Esophagus (tissue), 2 donors: ENCODE data around the gene CHAT. TPM values are rescaled to one million over a fixed set of nuclear protein-coding genes. Genes with fewer than 3 reads are reported as not detected.

Experiments used
- H3K27ac ChIP-seq, 2 donors: one replicate each; pipeline ENCODE4 v1.5.1; 2013; ENCODE audit warnings: low read depth in 2 of 2, mild to moderate bottlenecking in 2 of 2, inconsistent platforms in 1 of 2, low read length in 1 of 2, moderate library complexity in 1 of 2
- H3K27me3 ChIP-seq, 2 donors: one replicate each; pipeline ENCODE4 v1.6.1; 2013; ENCODE audit warnings: low read length in 2 of 2, control low read depth in 1 of 2, mild to moderate bottlenecking in 1 of 2; ENCODE audit not compliant: insufficient read depth in 2 of 2, control insufficient read depth in 1 of 2
- H3K36me3 ChIP-seq, 2 donors: one replicate each; pipeline ENCODE4 v1.6.1; 2013; ENCODE audit warnings: low read length in 1 of 2; ENCODE audit not compliant: control insufficient read depth in 2 of 2, insufficient read depth in 2 of 2
- H3K4me1 ChIP-seq, 2 donors: one replicate each; pipeline ENCODE4 v1.6.1; 2013; ENCODE audit warnings: low read length in 1 of 2; ENCODE audit not compliant: control insufficient read depth in 2 of 2, insufficient read depth in 2 of 2
- H3K4me3 ChIP-seq, 2 donors: one replicate each; pipeline ENCODE4 v1.5.1; 2013; ENCODE audit warnings: low read length in 2 of 2, mild to moderate bottlenecking in 2 of 2, low read depth in 1 of 2, moderate library complexity in 1 of 2
- H3K9me3 ChIP-seq, 2 donors: one replicate each; pipeline ENCODE4 v1.6.1; 2013; ENCODE audit warnings: mild to moderate bottlenecking in 2 of 2, low read depth in 1 of 2, low read length in 1 of 2, moderate library complexity in 1 of 2; ENCODE audit not compliant: control insufficient read depth in 2 of 2, insufficient read depth in 1 of 2
- WGBS, 2 donors: extraction: QIAGEN DNeasy Blood & Tissue Kit; methylation state at CpG; one replicate each; pipeline ENCODE4 v1.1.7; 2013; 5-methylcytosine and 5-hydroxymethylcytosine counted together
- polyA plus RNA-seq, 2 donors: library from polyadenylated mRNA; stranded (reverse); fragments of 200-250 nt; gene quantifications; one replicate each; pipeline ENCODE4 v1.2.3, GENCODE V29; 2013
- donor health status: healthy with polysubstance abuse.
- donor health status: Bipolar disorder and iron deficiency.

Gene CHAT
- polyA plus RNA-seq, 2 donors: not detected

- Histone ChIP-seq H3K36me3 (no peaks in the 10 kb centered on the region), H3K9me3 (peaks cover 0 to 5% of the 10 kb centered on the region in 2 donors), H3K27ac (no peak overlapping the region), H3K4me1 (peaks cover 0 to 2% of the 10 kb centered on the region in 2 donors), H3K27me3 (no peaks in the 10 kb centered on the region), H3K4me3 (no peak overlapping the region)
- 68 to 73% methylated on average over 18 of the region's 18 CpGs for WGBS, 2 donors
Measured at GRCh38 chr10:49647985-49648795, 34.4 kb downstream of the CHAT start.

GRCh38 chr10:49649294-49649693 is 35.5 kb downstream of the CHAT start:
- H3K4me3 ChIP-seq: no peak overlapping the region
- H3K36me3 ChIP-seq: no peaks in the 10 kb centered on the region
- 19 to 22% methylated on average over 17 of the region's 17 CpGs for WGBS, 2 donors
- H3K27me3 ChIP-seq: no peaks in the 10 kb centered on the region
- H3K9me3 ChIP-seq: no peaks in the 10 kb centered on the region
- no peak overlapping the region for H3K27ac ChIP-seq
- H3K4me1 ChIP-seq: peaks cover 0 to 2% of the 10 kb centered on the region in 2 donors

- peaks cover 0 to 2% of the 10 kb centered on the region in 2 donors for H3K4me1 ChIP-seq
- H3K4me3 ChIP-seq: no peak overlapping the region
- 54 to 57% methylated on average over 8 of the region's 8 CpGs for WGBS, 2 donors
- no peaks in the 10 kb centered on the region for H3K27me3 ChIP-seq
- H3K27ac ChIP-seq: no peak overlapping the region
- H3K36me3 ChIP-seq: no peaks in the 10 kb centered on the region
- no peaks in the 10 kb centered on the region for H3K9me3 ChIP-seq
Measured at GRCh38 chr10:49649936-49650723, 36.3 kb downstream of the CHAT start.

- H3K36me3 ChIP-seq: no peaks in the 10 kb centered on the region
- WGBS, 2 donors: 93 to 100% methylated on average over 1 of the region's 1 CpG
- no peak overlapping the region for H3K4me3 ChIP-seq
- H3K27ac ChIP-seq: no peak overlapping the region
- no peaks in the 10 kb centered on the region for H3K9me3 ChIP-seq
- peaks cover 0 to 2% of the 10 kb centered on the region in 2 donors for H3K4me1 ChIP-seq
- H3K27me3 ChIP-seq: no peaks in the 10 kb centered on the region
Measured at GRCh38 chr10:49650724-49651034, 36.8 kb downstream of the CHAT start.

- no peak overlapping the region for H3K27ac ChIP-seq
- H3K36me3 ChIP-seq: no peaks in the 10 kb centered on the region
- no peak overlapping the region for H3K4me3 ChIP-seq
- H3K9me3 ChIP-seq: no peaks in the 10 kb centered on the region
- 73 to 78% methylated on average over 15 of the region's 15 CpGs for WGBS, 2 donors
- H3K27me3 ChIP-seq: no peaks in the 10 kb centered on the region
- peaks cover 0 to 2% of the 10 kb centered on the region in 2 donors for H3K4me1 ChIP-seq
Measured at GRCh38 chr10:49651039-49651835, 37.4 kb downstream of the CHAT start.

GRCh38 chr10:49651917-49652316 is 38.1 kb downstream of the CHAT start:
- Histone ChIP-seq H3K9me3 (no peaks in the 10 kb centered on the region), H3K4me1 (peaks cover 0 to 2% of the 10 kb centered on the region in 2 donors), H3K36me3 (no peaks in the 10 kb centered on the region), H3K27me3 (no peaks in the 10 kb centered on the region), H3K27ac (no peak overlapping the region), H3K4me3 (no peak overlapping the region)
- 68 to 76% methylated on average over 2 of the region's 2 CpGs for WGBS, 2 donors

- H3K9me3 ChIP-seq: no peaks in the 10 kb centered on the region
- no peak overlapping the region for H3K4me3 ChIP-seq
- peaks cover 0 to 2% of the 10 kb centered on the region in 2 donors for H3K4me1 ChIP-seq
- no peak overlapping the region for H3K27ac ChIP-seq
- 68 to 72% methylated on average over 15 of the region's 15 CpGs for WGBS, 2 donors
- no peaks in the 10 kb centered on the region for H3K36me3 ChIP-seq
- no peaks in the 10 kb centered on the region for H3K27me3 ChIP-seq
Measured at GRCh38 chr10:49652421-49653272, 38.8 kb downstream of the CHAT start.

- no peak overlapping the region for H3K4me3 ChIP-seq
- H3K27ac ChIP-seq: no peak overlapping the region
- no peaks in the 10 kb centered on the region for H3K36me3 ChIP-seq
- H3K27me3 ChIP-seq: no peaks in the 10 kb centered on the region
- peaks cover 0 to 2% of the 10 kb centered on the region in 2 donors for H3K4me1 ChIP-seq
- 75 to 77% methylated on average over 11 of the region's 11 CpGs for WGBS, 2 donors
- no peaks in the 10 kb centered on the region for H3K9me3 ChIP-seq
Measured at GRCh38 chr10:49653273-49653929, 39.6 kb downstream of the CHAT start.
